NOMO-1 (cell line): ENCODE data around the gene MYO3B.
"Not testable (repeated sequence)": the region's sequence is repeated elsewhere in the genome, so short reads cannot be mapped to it uniquely, and the experiment has no call there.

Source experiments
- DNase-seq, 2 experiments: peaks; one replicate each; lab custom pipeline; 2025; ENCODE audit not compliant: unreplicated experiment in 2 of 2; lab: John Stamatoyannopoulos, UW

The MYO3B gene

DNA sequence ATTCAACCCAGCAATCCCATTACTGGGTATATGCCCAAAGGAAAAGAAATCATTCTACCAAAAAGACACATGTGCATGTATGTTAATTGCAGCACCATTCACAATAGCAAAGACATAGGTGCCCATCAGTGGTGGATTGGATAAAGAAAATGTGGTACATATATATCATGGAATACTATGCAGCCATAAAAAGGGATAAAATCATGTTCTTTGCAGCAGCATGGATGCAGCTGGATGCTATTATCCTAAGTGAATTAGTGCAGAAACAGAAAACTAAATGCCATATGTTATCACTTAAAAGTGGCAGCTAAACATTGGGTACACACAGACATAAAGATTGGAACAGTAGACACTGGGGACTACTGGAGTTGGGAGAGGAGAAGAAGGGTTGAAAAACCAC, 82.2 kb downstream of the MYO3B start:
- DNase-seq = no peak

- DNase-seq = no peak
These were observed 83.6 kb downstream of the MYO3B start for GRCh38 chr2:170261566-170261965.

DNA sequence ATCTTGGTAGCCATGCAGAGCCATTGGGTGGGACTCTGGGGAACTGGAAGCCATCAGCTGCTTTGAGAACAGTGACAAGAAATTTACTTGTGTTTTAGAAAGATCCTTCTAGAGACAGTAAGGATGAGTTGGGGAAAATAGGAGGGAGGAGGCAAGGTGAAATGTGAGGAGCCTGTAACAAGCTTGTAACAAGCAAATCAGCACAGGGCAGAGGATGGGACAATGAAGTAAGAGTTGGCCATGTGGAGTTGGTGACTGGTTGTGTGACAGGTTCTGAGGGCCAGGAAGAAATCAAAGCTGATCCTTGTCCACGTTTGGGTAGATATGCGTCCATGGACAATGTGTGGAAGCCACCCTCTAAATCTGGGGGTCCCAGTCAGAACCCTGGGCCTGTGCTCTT, 84.4 kb downstream of the MYO3B start:
- DNase-seq = no peak

DNA sequence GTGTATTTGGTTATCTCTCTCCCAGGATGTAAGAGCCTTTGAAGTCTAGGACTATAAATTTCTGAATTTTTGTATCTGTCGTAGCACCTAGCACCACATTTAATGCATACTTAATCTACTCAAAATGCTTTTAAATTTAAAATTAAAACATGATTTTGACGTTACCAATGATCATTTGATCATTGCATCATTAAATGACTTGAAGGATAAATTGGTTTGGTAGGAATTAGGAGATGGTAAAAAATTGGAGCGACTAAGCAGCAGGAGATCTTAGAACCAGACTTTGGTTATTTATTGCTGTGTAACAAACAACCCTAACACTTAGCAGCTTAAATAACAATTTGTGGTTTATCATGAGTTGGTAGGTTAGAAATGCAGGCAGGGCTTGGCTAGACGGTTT, 84.9 kb downstream of the MYO3B start:
- DNase-seq = no peak

GRCh38 chr2:170263728-170264521, 86.0 kb downstream of the MYO3B start:
- DNase-seq = not testable (repeated sequence)

- DNase-seq = no peak
These were observed 86.5 kb downstream of the MYO3B start for GRCh38 chr2:170264522-170264860.

DNA sequence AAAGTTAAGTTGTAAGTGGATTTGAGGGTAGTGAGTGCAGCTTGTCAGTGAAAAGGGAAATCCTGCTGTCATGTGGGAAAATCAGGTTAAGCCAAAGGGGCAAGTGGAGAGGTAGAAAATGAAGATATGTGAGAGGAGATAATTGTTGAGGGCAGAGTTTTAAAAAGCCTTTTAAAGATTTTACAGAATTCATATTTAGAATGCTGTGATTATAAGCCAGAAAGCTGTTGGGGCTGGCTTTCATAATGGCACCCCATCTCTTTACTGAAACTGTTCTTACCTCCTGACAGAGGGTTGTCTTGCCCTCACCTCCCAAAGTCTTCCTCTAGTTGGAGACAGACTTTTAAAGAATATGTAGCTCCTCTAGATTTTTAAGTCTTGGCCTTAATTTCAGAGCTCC, 86.9 kb downstream of the MYO3B start:
- DNase-seq = no peak

DNA sequence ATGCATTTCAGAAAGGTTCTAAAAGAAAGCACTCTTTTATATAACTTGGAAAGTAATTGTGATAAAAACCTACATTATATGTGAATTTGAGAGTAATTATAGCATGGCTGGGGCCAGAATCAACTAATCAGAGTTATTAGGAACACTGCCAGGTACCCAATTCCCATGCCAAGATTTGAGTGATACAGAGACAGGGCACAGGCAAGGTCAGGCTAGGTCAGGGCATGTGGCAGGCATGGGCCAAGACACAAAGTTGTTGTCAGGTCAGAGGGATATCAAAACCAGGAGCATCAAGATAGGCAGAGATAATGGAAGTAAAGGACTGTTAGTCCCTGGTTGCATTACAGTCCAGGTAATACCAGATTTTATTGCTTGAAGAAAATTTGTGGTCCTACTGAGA, 87.4 kb downstream of the MYO3B start:
- no peak for DNase-seq

DNA sequence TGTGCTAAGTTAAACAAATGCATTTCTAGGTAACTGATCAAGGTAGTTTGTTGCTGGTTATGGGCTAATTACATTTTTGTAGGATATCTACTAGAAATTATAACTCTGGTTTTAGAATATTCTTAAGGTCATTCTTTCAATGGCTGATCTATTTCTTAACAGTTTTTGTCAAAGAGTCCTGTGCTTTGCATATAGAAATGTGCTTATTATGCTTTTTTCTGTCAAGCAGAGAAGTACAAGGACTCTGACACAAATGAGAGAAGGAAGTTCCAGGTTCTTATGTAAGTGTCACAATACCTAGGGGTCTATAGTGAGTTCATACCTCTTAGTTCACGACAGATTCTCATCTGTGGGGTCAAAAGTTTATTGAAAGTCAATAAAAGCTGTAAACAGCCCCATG, 88.4 kb downstream of the MYO3B start:
- DNase-seq = no peak

DNA sequence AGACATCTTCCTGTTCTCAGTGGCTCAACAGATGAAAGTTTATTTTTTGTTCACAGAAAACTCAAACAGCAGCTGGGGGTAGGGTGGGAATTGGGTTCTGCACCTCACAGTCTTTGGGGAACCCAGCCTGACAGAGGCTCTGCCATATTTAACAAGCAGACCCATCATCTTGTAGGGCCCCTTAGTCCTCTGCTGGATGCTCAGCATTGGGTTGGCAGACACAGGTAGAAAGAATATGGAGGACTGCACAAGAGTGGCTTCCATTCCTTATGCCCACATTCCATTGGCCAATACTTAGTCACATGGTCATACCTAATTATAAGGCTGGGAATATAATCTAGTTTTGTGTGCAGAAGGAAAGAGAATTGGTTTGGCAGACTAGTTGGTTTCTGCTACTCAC, 89.1 kb downstream of the MYO3B start:
- DNase-seq = no peak

DNA sequence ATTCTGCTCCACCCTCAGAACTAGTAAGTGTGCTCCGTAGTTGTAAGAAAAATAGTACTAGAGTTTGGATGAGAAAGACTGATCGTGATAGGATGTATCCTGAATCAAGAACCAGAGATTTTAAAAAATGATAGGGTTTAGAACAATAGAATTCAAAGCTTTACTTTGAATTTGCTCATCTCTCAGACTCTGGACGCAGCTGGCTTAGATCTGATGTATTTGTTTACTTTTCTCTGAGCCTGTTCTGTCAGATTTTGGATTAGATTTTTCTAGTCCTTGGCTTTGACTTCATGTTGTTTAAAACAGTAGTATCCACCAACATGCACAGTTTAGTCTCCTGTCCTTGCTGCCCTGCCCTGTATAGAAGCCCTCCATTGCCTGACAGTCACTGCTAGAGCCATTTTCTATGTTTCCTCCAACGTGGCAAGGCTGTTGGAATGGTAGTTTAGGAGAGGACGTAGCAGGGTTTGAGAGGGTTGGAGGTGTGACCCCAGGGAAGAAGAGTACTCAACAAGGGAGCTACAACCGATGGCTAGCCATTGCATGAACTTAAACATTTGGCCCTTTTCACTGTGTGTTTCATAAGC, 92.4 kb downstream of the MYO3B start:
- DNase-seq = no peak

DNA sequence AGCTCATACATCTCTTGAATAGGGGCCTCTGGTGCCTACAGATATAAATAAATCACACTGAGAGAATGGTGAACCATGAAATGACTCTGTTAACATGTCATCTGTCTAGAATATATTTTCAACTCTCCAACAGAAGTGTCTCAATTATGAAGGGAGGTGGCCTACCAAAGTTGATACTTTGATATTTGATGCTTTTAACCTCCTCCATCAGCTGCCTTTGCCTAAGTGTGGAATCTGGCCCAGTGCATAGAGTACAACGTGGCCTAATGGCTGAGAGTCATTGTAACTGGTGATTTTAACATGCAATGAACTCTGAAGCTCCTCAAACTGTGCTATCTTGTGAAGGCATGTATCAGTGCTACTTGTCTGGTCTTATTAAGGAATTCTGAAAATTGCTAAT, 93.4 kb downstream of the MYO3B start:
- no peak for DNase-seq

DNA sequence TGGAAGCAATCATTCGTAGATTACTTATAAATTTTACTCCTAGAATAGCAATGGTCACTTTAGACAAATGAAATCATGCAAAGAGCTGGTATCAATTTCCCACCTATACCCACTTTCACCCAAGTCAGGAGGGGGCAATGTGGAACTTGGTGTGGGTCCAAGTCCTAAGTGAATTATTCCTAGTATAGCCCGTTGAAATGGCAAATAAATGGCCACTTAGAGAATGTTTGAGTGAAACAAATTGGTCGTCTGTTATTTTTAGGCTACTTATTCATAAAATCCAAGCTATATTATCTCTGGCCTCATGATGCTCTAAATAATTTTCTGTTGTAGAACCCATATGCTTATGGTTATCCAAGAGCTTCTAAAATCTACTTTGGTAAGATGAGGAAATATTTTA, 98.1 kb downstream of the MYO3B start:
- no peak for DNase-seq

- DNase-seq = peak in 1 of 2 experiments; percentile 56
These were observed 99.1 kb downstream of the MYO3B start for GRCh38 chr2:170276925-170277629.

GRCh38 chr2:170277951-170278350, 100.0 kb downstream of the MYO3B start:
- no peak for DNase-seq

DNA sequence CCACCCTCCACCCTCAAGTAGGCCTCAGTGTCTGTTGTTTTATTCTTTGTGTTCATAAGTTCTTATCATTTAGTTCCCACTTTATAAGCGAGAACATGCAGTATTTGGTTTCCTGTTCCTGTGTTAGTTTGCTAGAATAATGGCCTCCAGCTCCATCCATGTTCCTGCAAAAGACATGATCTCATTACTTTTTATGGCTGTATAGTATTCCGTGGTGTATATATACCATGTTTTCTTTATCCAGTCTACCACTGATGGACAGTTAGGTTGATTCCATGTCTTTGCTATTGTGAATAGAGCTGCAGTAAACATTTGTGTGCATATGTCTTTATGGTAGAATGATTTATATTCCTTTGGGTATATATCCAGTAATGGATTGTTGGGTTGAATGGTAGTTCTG, 101.7 kb downstream of the MYO3B start:
- DNase-seq = not testable (repeated sequence)

DNA sequence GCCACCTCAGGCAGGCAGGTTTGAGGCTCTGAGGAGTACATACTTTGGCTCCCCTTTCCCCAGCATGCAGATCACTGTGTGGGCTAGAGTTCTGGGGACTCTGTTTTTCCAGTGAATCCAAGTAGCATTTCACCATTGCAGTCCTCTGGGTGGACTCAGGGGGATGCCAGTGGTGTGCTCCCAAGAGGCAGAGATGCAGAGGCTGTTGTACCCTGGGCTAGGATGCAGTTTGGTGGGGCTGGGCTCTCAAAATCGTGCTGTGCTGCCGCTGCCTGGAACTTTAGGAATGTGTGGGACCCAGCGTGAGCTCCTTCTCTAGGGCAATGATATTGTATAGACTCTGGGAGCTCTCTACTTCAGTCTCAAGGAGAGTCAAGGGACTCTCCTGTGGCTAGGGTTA, 104.9 kb downstream of the MYO3B start:
- DNase-seq = no peak

GRCh38 chr2:170284205-170284604, 106.3 kb downstream of the MYO3B start:
- no peak for DNase-seq

DNA sequence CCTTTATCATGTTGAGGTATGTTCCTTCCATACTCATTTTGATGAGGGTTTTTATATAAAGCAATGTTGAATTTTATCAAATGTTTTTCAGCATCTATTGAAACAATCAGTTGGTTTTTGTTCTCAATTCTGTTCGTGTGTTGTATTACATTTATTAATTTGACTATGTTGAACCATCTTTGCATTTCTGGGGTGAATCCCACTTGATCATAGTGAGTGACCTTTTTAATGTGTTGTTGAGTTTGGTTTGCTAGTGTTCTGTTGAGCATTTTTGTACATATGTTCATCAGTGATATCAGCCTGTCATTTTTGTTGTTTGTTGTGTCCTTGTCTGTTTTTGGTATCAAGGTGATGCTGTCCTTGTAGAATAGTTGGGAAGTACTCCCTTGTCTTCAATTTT, 110.9 kb downstream of the MYO3B start:
- no peak for DNase-seq

DNA sequence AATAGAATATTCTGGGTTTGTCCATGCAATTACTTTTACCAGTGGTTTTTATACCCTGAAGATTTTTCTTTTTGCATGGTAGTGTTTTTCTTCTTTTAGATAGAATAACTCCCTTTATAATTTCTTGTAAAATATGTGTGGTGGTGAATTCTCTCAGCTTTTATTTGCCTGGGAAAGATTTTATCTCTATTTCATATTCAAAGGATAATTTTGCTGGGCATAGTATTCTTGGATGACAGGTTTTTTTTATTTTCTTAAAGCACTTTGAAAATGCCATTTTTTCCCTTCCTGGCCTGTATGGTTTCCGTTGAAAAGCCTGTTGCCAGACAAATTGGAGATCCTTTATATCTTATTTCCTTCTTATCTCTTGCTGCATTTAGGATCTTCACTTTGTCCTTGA, 113.5 kb downstream of the MYO3B start:
- DNase-seq = no peak

DNA sequence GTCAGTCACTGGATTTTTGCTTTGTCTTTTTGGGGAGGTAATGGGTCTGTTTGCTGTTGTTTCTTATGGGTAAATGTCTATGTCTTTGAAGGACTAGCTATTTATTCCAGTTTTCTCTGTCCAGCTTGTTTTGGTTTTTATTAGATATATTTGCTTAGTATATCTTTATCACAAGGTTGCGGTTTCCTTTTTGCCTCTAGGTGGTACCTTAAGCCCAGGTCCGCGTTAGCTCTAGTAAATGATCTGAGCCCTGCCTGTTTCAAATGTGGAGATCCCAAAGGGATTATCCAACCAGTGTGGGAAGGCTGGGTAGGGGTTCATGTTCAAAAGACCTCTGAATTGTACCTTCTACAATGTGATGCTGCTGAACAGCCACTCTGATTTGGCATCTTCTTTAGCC, 114.5 kb downstream of the MYO3B start:
- DNase-seq = no peak

GRCh38 chr2:170297496-170297895, 119.5 kb downstream of the MYO3B start:
- no peak for DNase-seq
